CD4-positive, alpha-beta T cell (primary cell): ENCODE results near the gene RALGPS1. TPM values are rescaled to one million over a fixed set of nuclear protein-coding genes. Genes with fewer than 3 reads are reported as not detected.

ENCODE experiments used
- ATAC-seq: fragments of 200-7000 bp; cut with Tn5 transposase; one replicate; pipeline ENCODE4 v1.10.0; 2022; ENCODE audit warnings: mild to moderate bottlenecking; ENCODE audit not compliant: poor library complexity
- CTCF ChIA-PET: fragments of 350-600 bp; sonication (Branson Sonifier 250); formaldehyde crosslinking; loops from one replicate; lab custom pipeline; 2021; ENCODE audit warnings: antibody characterized with exemption, inconsistent platforms; lab: Charles Lee
- POLR2A ChIA-PET: fragments of 350-600 bp; sonication (Branson Sonifier 250); formaldehyde crosslinking; loops from one replicate; lab custom pipeline; 2021; ENCODE audit warnings: antibody characterized with exemption, inconsistent platforms; lab: Charles Lee
- DNase-seq, 14 experiments: peaks; one replicate each; pipeline ENCODE4 v3.0.0-alpha.2; 2013 to 2020; ENCODE audit warnings: mixed read lengths in 2 of 14
- H3K27ac ChIP-seq, 2 donors: one replicate each; pipeline versions ENCODE4 v1.5.1 to v1.7.0; 2013; ENCODE audit warnings: low read length in 2 of 2, low read depth in 1 of 2, mild to moderate bottlenecking in 1 of 2
- H3K27me3 ChIP-seq, 2 experiments: 1 replicate in 1 of 2; 2 replicates in 1 of 2; pipeline versions ENCODE4 v1.6.1 to v1.7.0; 2013; ENCODE audit warnings: low read length in 2 of 2, control low read depth in 1 of 2, mild to moderate bottlenecking in 1 of 2, moderate library complexity in 1 of 2; ENCODE audit not compliant: insufficient read depth in 2 of 2, control insufficient read depth in 1 of 2
- H3K36me3 ChIP-seq: one replicate; pipeline ENCODE4 v1.6.1; 2013; ENCODE audit warnings: low read length, control low read depth; ENCODE audit not compliant: insufficient read depth
- H3K4me1 ChIP-seq: one replicate; pipeline ENCODE4 v1.6.1; 2013; ENCODE audit warnings: low read length, control low read depth; ENCODE audit not compliant: insufficient read depth
- H3K4me3 ChIP-seq: one replicate; pipeline ENCODE4 v1.5.1; 2013; ENCODE audit warnings: mild to moderate bottlenecking, low read length, moderate library complexity
- H3K9me3 ChIP-seq, 2 experiments: 1 replicate in 1 of 2; 2 replicates in 1 of 2; pipeline versions ENCODE4 v1.6.1 to v1.7.0; 2013; ENCODE audit warnings: low read length in 2 of 2, mild to moderate bottlenecking in 2 of 2, control low read depth in 1 of 2, moderate library complexity in 1 of 2; ENCODE audit not compliant: control insufficient read depth in 1 of 2, insufficient read depth in 1 of 2
- H3K27ac Mint-ChIP-seq: one replicate; pipeline ENCODE4 v1.8.0; 2020; ENCODE audit warnings: mixed read lengths
- H3K27me3 Mint-ChIP-seq: one replicate; pipeline ENCODE4 v1.8.0; 2021; ENCODE audit warnings: mixed read lengths
- H3K36me3 Mint-ChIP-seq: one replicate; pipeline ENCODE4 v1.8.0; 2021; ENCODE audit warnings: low read depth, mixed read lengths
- H3K4me1 Mint-ChIP-seq: one replicate; pipeline ENCODE4 v1.8.0; 2021; ENCODE audit warnings: low read depth, mixed read lengths
- H3K4me3 Mint-ChIP-seq: one replicate; pipeline ENCODE4 v1.8.0; 2020; ENCODE audit warnings: mild to moderate bottlenecking, mixed read lengths
- H3K9me3 Mint-ChIP-seq: one replicate; pipeline ENCODE4 v1.8.0; 2020; ENCODE audit warnings: mixed read lengths
- CTCF ChIP-seq: fragments of 200-600 bp; IDR thresholded peaks from one replicate; pipeline ENCODE4 v1.8.0; 2022; ENCODE audit warnings: antibody characterized with exemption, mild to moderate bottlenecking
- intact Hi-C, 2 experiments: fragments of 100-400 bp; cut with DNase I in 1 of 2; cut with micrococcal nuclease in 1 of 2; formaldehyde crosslinking; loops; one replicate each; pipeline versions ENCODE4 v1.15.1 to v1.9.0; 2023 to 2025; cut with DNase I, micrococcal nuclease
- total RNA-seq, 174 experiments: library from RNA in 2 of 174; stranded (reverse) in 2 of 174; gene quantifications; one replicate each; pipeline ENCODE4 v1.2.3 and lab custom pipeline; 2021 to 2026

Gene RALGPS1
- total RNA-seq, 2 experiments from 2014 or later, result 5.8 to 6.3 TPM

GRCh38 chr9:127165116-127165515 is 250.5 kb downstream of the RALGPS1 start:
- Histone ChIP-seq H3K4me1 (no peaks in the 10 kb centered on the region), H3K27ac (no peak overlapping the region), H3K4me3 (no peak overlapping the region), H3K36me3 (no peaks in the 10 kb centered on the region), H3K27me3 (no peaks in the 10 kb centered on the region), H3K9me3 (no peaks in the 10 kb centered on the region)
- ChIA-PET CTCF (no interaction called here), POLR2A (no interaction called here)
- no peaks in the 10 kb centered on the region for H3K9me3 Mint-ChIP-seq
- H3K4me3 Mint-ChIP-seq, result no peak overlapping the region
- H3K36me3 Mint-ChIP-seq, result no peaks in the 10 kb centered on the region
- H3K27ac Mint-ChIP-seq, result no peak overlapping the region
- TF ChIP-seq CTCF, result no peak
- peaks cover 20% of the 10 kb centered on the region for H3K4me1 Mint-ChIP-seq
- H3K27me3 Mint-ChIP-seq, result no peaks in the 10 kb centered on the region
- DNase-seq (no peak), ATAC-seq (no peak)
- intact Hi-C loops, result no loop called here

- H3K9me3 Mint-ChIP-seq, result no peaks in the 10 kb centered on the region
- Histone ChIP-seq H3K27me3 (no peaks in the 10 kb centered on the region), H3K9me3 (no peaks in the 10 kb centered on the region), H3K4me3 (no peak overlapping the region), H3K27ac (no peak overlapping the region), H3K4me1 (no peaks in the 10 kb centered on the region), H3K36me3 (no peaks in the 10 kb centered on the region)
- no peak overlapping the region for H3K4me3 Mint-ChIP-seq
- ChIA-PET POLR2A (interaction anchor here (0.6 kb wide), 1 partner anchor 74 kb away, joined by 5 read pairs; no protein-coding TSS in a partner anchor), CTCF (no interaction called here)
- H3K27ac Mint-ChIP-seq, result no peak overlapping the region
- no peaks in the 10 kb centered on the region for H3K27me3 Mint-ChIP-seq
- intact Hi-C loops, result no loop called here
- no peak for TF ChIP-seq CTCF
- no peak for ATAC-seq
- peaks cover 20% of the 10 kb centered on the region for H3K4me1 Mint-ChIP-seq
- H3K36me3 Mint-ChIP-seq, result no peaks in the 10 kb centered on the region
- DNase-seq, result no peak
These were observed 251.5 kb downstream of the RALGPS1 start for GRCh38 chr9:127166111-127166510.

GRCh38 chr9:127166651-127167524 is 252.3 kb downstream of the RALGPS1 start:
- Mint-ChIP-seq H3K27ac (no peak overlapping the region), H3K4me1 (peaks cover 17% of the 10 kb centered on the region), H3K9me3 (no peaks in the 10 kb centered on the region), H3K36me3 (no peaks in the 10 kb centered on the region), H3K27me3 (no peaks in the 10 kb centered on the region), H3K4me3 (no peak overlapping the region)
- H3K4me3 ChIP-seq, result no peak overlapping the region
- ATAC-seq, result no peak
- peak in 2 of 14 experiments; percentile 11 to 23 for DNase-seq
- ChIA-PET CTCF (no interaction called here), POLR2A (interaction anchor here (0.6 kb wide), 1 partner anchor 73 kb away, joined by 5 read pairs; no protein-coding TSS in a partner anchor)
- no peaks in the 10 kb centered on the region for H3K9me3 ChIP-seq
- H3K27me3 ChIP-seq, result no peaks in the 10 kb centered on the region
- H3K4me1 ChIP-seq, result no peaks in the 10 kb centered on the region
- H3K27ac ChIP-seq, result no peak overlapping the region
- no peak for TF ChIP-seq CTCF
- H3K36me3 ChIP-seq, result no peaks in the 10 kb centered on the region
- intact Hi-C loops, result no loop called here
